GM12864 (cell line): ENCODE results near the gene ZNF850.

Experiments
- DNase-seq: peaks from one replicate; pipeline ENCODE4 v3.0.0-alpha.2; 2011; ENCODE audit warnings: low read depth
- H3K4me3 ChIP-seq: 2 replicates; pipeline ENCODE4 v1.5.1; 2011; ENCODE audit warnings: mild to moderate bottlenecking, low read depth, low read length, control low read depth
- TF ChIP-seq, protein P1 (sequence below): IDR thresholded peaks from 2 replicates; pipeline ENCODE4 v1.5.1; 2011; ENCODE audit warnings: low read depth, mild to moderate bottlenecking, moderate library complexity, low read length, control low read depth, inconsistent platforms; ENCODE audit errors: missing control alignments

ZNF850 gene

DNA sequence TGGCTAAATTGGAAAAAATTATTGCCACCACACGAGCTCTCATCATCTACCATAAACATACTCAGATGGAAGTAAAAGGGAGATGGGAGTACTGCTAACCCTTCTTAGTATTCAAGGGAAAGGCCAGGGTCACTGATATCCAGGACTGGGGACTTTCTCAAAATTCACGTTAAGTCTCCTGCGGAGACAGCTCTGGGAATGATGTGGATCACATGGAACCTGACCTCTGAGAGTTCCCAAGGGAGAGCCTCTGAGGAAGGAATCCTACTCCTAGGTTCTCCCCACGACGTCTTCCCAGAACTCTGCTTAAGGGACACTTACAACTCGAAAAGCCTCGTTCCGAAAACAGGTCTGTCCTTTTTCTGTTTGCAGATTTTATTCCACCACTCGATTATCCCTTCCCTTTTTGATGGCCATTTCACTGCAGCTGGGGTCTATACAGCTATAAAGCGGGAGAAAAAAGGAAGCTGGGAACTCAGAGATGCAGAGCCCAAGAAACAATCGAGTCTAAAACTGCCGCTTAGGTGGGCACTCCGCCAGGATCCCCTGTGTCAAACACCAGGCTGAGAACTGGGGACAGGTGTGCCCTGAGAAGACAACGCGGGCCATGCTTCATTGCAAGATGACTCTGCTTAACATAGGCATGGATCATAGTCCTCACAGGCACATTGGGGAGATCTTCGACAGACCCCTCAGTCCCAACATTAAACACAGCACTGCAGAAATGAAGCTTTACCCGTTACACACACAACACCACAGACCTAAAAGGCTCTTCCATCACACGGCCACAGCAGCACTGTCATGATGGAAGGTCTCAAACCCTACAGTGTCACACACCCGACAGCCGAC is 86.0 kb downstream of the ZNF850 start:
- TF ChIP-seq, protein P1, sequence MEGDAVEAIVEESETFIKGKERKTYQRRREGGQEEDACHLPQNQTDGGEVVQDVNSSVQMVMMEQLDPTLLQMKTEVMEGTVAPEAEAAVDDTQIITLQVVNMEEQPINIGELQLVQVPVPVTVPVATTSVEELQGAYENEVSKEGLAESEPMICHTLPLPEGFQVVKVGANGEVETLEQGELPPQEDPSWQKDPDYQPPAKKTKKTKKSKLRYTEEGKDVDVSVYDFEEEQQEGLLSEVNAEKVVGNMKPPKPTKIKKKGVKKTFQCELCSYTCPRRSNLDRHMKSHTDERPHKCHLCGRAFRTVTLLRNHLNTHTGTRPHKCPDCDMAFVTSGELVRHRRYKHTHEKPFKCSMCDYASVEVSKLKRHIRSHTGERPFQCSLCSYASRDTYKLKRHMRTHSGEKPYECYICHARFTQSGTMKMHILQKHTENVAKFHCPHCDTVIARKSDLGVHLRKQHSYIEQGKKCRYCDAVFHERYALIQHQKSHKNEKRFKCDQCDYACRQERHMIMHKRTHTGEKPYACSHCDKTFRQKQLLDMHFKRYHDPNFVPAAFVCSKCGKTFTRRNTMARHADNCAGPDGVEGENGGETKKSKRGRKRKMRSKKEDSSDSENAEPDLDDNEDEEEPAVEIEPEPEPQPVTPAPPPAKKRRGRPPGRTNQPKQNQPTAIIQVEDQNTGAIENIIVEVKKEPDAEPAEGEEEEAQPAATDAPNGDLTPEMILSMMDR = no peak
- H3K4me3 ChIP-seq = peak overlapping the region; percentile 88
- DNase-seq = no peak

DNA sequence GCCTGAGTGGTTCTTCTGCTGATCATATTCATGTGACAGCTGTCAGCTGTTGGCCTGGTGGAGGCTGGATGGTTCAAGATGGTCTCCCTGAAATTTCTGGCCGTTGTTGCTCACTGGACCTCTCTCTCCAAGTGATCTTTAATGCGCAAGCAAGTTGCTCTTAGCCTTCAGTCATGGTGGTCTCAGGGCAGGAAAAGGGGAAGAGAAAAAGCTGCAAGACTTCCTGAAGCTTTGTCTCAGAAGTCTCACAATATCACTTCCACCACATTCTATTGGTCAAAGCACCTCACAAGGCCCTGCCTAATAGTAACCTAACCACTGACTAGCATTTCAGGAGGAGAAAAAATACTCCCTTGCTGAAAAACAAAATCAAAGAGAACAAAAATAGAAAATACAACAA is 86.8 kb downstream of the ZNF850 start:
- H3K4me3 ChIP-seq = no peak overlapping the region
- DNase-seq = no peak
- TF ChIP-seq, protein P1 = no peak

DNA sequence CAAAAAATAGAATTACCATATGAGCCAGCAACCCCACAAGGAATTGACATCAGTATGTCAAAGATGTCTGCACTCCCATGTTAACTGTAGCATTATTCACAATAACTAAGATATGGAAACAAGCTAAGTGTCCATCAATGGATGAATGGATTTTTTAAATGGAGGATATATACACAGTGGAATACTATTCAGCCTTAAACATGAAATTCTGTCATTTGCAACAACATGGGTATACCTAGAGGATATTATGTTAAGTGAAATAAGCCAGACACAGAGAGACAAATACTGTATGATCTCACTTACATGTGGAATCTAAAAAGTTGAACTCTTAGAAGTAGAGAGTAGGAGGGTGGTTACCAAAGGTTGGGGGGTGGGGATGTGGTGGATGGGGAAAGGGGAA is 93.2 kb downstream of the ZNF850 start:
- H3K4me3 ChIP-seq = no peak overlapping the region
- TF ChIP-seq, protein P1 = no peak
- DNase-seq = no peak

DNA sequence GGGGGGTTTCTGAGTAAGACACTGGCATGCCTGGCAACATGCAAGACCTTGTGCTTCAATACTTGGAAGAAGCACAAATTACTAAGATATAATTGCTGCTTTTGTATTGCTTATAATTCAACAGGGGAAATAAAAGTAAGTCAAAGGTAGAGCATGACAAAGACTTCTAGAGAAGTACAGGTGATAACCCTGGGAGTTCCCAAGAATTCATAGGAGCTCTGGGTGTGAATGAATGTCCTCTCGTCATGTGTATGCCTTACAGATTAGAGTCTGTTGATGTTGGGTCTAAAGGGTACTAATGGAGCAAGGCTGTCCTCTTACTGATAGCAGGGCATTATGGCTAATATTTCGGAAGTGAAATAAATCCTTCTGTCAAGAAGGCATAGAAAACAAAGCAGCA is 98.4 kb downstream of the ZNF850 start:
- TF ChIP-seq, protein P1 = no peak
- no peak for DNase-seq
- no peak overlapping the region for H3K4me3 ChIP-seq

DNA sequence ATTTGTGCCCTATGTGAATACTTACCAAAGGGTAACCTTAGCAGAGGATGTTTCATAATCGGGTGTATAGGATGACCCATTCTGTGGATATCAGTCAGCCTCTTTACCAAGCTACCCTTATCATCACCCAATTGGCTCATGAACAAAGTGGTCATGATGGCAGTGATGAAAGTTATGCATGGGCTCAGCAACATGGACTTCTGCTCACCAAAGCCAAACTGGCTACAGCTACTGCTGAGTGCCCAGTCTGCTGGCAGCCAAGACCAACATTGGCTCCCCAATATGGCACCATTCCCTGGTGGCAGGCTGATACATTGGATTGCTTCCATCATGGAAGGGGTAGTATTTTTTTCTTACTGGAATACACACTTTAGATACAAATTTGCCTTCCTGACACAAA is 100.2 kb downstream of the ZNF850 start:
- TF ChIP-seq, protein P1 = no peak
- DNase-seq = no peak
- H3K4me3 ChIP-seq = no peak overlapping the region

DNA sequence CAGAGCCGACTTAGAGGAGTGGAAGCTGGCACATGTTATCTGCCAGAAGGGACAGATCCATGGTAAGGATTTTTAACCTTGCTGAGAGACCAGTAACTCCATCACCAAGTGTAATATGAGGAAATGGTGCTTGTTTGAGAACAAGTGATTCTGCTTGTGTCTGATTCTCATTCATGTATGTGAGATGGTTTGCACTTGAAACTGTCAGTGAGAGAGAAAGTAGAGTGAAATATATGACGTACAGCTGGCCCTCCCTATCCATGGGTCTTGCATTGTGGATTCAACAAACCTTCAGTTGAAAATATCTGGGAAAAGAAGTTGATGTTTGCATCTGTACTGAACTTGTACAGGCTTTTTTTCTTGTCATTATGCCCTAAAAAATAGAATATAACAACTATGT is 104.0 kb downstream of the ZNF850 start:
- TF ChIP-seq, protein P1 = no peak
- H3K4me3 ChIP-seq = no peak overlapping the region

DNA sequence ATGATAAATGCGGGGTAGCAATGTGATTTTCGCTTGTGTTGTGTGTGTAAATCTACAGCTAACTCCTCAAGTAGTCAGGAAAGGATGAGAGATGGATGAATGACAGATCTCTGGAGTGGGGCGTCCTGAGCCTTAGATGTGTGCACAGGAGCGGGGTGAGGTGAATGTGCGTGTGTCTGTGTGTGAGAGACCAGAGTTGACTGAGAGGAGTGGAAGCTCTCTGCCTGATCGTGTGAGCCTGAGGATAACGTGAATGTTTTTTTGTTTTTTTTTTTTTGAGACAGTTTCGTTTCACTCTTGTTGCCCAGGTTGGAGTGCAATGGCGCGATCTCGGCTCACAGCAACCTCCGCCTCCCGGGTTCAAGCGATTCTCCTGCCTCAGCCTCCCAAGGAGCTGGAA is 106.8 kb downstream of the ZNF850 start:
- TF ChIP-seq, protein P1 = no peak
- no peak for DNase-seq

More for the DNA sequence above, 104.0 kb downstream of the ZNF850 start:
- no peak for DNase-seq

More for the DNA sequence above, 106.8 kb downstream of the ZNF850 start:
- peak overlapping the region; percentile 66 for H3K4me3 ChIP-seq
